IMR-90 (cell line): ENCODE data around the gene ENOX1. TPM values are rescaled to one million over a fixed set of nuclear protein-coding genes. Genes with fewer than 3 reads are reported as not detected.

Experiments used
- ATAC-seq: fragments of 200-7000 bp; cut with Tn5 transposase; 2 replicates; pipeline ENCODE4 v1.9.1; 2020; ENCODE audit warnings: low read depth, mild to moderate bottlenecking, moderate library complexity
- BruUV-seq: library from RNA; stranded (reverse); fragments of 400-500 nt; replicated peaks from 2 replicates; lab custom pipeline; 2021; lab: Mats Ljungman, UMichigan
- CTCF ChIA-PET: fragments of 300-600 bp; formaldehyde crosslinking; extraction: SDS; loops from one replicate; lab custom pipeline; 2021; ENCODE audit warnings: antibody characterized with exemption; lab: Yijun Ruan, JAX
- POLR2A ChIA-PET: fragments of 300-600 bp; sonication (Branson Sonifier 250); formaldehyde crosslinking; loops from one replicate; lab custom pipeline; 2022; ENCODE audit warnings: antibody characterized with exemption; ENCODE audit not compliant: unreplicated experiment; lab: Charles Lee
- DNase-seq: peaks from one replicate; pipeline ENCODE4 v3.0.0; 2013
- H2AFZ ChIP-seq: replicated peaks from 2 replicates; pipeline ENCODE3; 2013; ENCODE audit warnings: low read length, mild to moderate bottlenecking; ENCODE audit not compliant: poor library complexity
- H2AK5ac ChIP-seq: 2 replicates; pipeline ENCODE4 v1.6.1; 2013; ENCODE audit warnings: low read depth, low read length, inconsistent platforms
- H2AK9ac ChIP-seq: replicated peaks from 2 replicates; pipeline ENCODE3; 2013; ENCODE audit warnings: mild to moderate bottlenecking, low read depth, low read length, moderate library complexity; ENCODE audit not compliant: poor library complexity
- H2BK120ac ChIP-seq: 2 replicates; pipeline ENCODE4 v1.6.1; 2013; ENCODE audit warnings: low read depth, low read length, inconsistent platforms
- H2BK15ac ChIP-seq: 3 replicates; pipeline ENCODE4 v1.6.1; 2013; ENCODE audit warnings: low read depth, low read length, inconsistent platforms
- H2BK20ac ChIP-seq: 2 replicates; pipeline ENCODE4 v1.6.1; 2013; ENCODE audit warnings: low read depth, mild to moderate bottlenecking, inconsistent platforms, low read length, moderate library complexity
- H2BK5ac ChIP-seq: 2 replicates; pipeline ENCODE4 v1.6.1; 2013; ENCODE audit warnings: mild to moderate bottlenecking, low read depth, low read length, inconsistent platforms; ENCODE audit not compliant: poor library complexity, severe bottlenecking
- H3K14ac ChIP-seq: replicated peaks from 2 replicates; pipeline ENCODE4 v1.6.1; 2013; ENCODE audit warnings: low read depth, low read length, inconsistent platforms
- H3K18ac ChIP-seq: 2 replicates; pipeline ENCODE4 v1.6.1; 2013; ENCODE audit warnings: low read depth, low read length, control low read depth
- H3K23ac ChIP-seq: 2 replicates; pipeline ENCODE4 v1.6.1; 2013; ENCODE audit warnings: low read depth, low read length, inconsistent platforms
- H3K27ac ChIP-seq: 2 replicates; pipeline ENCODE4 v1.5.1; 2013; ENCODE audit warnings: mild to moderate bottlenecking, control low read depth, low read length; ENCODE audit not compliant: insufficient read depth
- H3K27me3 ChIP-seq: 2 replicates; pipeline ENCODE4 v1.6.1; 2013; ENCODE audit warnings: low read length; ENCODE audit not compliant: control insufficient read depth, insufficient read depth
- H3K36me3 ChIP-seq: 2 replicates; pipeline ENCODE4 v1.6.1; 2013; ENCODE audit warnings: low read length, mixed read lengths; ENCODE audit not compliant: control insufficient read depth, insufficient read depth
- H3K4ac ChIP-seq: 2 replicates; pipeline ENCODE4 v1.6.1; 2013; ENCODE audit warnings: low read depth, low read length, inconsistent platforms
- H3K4me1 ChIP-seq: 2 replicates; pipeline ENCODE4 v1.6.1; 2013; ENCODE audit warnings: low read length, mixed read lengths; ENCODE audit not compliant: control insufficient read depth, insufficient read depth
- H3K4me2 ChIP-seq: 2 replicates; pipeline ENCODE4 v1.6.1; 2013; ENCODE audit warnings: low read depth, mild to moderate bottlenecking, control low read depth, low read length, moderate library complexity
- H3K4me3 ChIP-seq: 2 replicates; pipeline ENCODE4 v1.5.1; 2013; ENCODE audit warnings: low read depth, mild to moderate bottlenecking, control low read depth, low read length, moderate library complexity; ENCODE audit not compliant: insufficient read depth
- H3K56ac ChIP-seq: 2 replicates; pipeline ENCODE4 v1.6.1; 2013; ENCODE audit warnings: low read length, inconsistent platforms; ENCODE audit not compliant: insufficient read depth; ENCODE audit errors: extremely low read depth
- H3K79me1 ChIP-seq, 2 experiments: 2 replicates each; pipeline ENCODE4 v1.6.1; 2013; ENCODE audit warnings: low read length in 2 of 2, inconsistent platforms in 1 of 2, low read depth in 1 of 2
- H3K9ac ChIP-seq: 2 replicates; pipeline ENCODE4 v1.6.1; 2013; ENCODE audit warnings: low read depth, low read length, control low read depth
- H3K9me1 ChIP-seq: 2 replicates; pipeline ENCODE4 v1.6.1; 2013; ENCODE audit warnings: low read length, inconsistent platforms; ENCODE audit not compliant: insufficient read depth
- H3K9me3 ChIP-seq: 2 replicates; pipeline ENCODE4 v1.6.1; 2013; ENCODE audit warnings: low read length; ENCODE audit not compliant: control insufficient read depth, insufficient read depth
- H4K20me1 ChIP-seq: 2 replicates; pipeline ENCODE4 v1.6.1; 2013; ENCODE audit warnings: low read length, inconsistent platforms; ENCODE audit not compliant: insufficient read depth
- H4K5ac ChIP-seq: 2 replicates; pipeline ENCODE4 v1.6.1; 2013; ENCODE audit warnings: mild to moderate bottlenecking, low read depth, low read length, control low read depth
- H4K8ac ChIP-seq, 2 experiments: 2 replicates each; pipeline ENCODE4 v1.6.1; 2013; ENCODE audit warnings: low read depth in 2 of 2, low read length in 2 of 2, control low read depth in 1 of 2, inconsistent platforms in 1 of 2
- H4K91ac ChIP-seq: 2 replicates; pipeline ENCODE4 v1.6.1; 2013; ENCODE audit warnings: low read depth, low read length, inconsistent platforms; ENCODE audit not compliant: insufficient read depth
- BHLHE40 ChIP-seq: fragments of 150-350 bp; IDR thresholded peaks from 2 replicates; pipeline ENCODE4 v1.6.1; 2016; ENCODE audit warnings: mild to moderate bottlenecking, low read depth, low read length
- CEBPB ChIP-seq: IDR thresholded peaks from 2 replicates; pipeline ENCODE4 v1.6.1; 2012; ENCODE audit warnings: low read depth, low read length, improper control_type of control experiment
- CHD1 ChIP-seq: IDR thresholded peaks from 2 replicates; pipeline ENCODE4 v1.6.1; 2012; ENCODE audit warnings: low read depth, low read length, improper control_type of control experiment
- CTCF ChIP-seq: conservative IDR thresholded peaks from 2 replicates; pipeline ENCODE4 v1.5.1; 2012; ENCODE audit warnings: mild to moderate bottlenecking, low read depth, low read length, improper control_type of control experiment
- FOS ChIP-seq: fragments of 150-350 bp; IDR thresholded peaks from 2 replicates; pipeline ENCODE4 v1.6.1; 2016; ENCODE audit warnings: low read depth, low read length
- MAFK ChIP-seq: IDR thresholded peaks from 2 replicates; pipeline ENCODE4 v1.6.1; 2012; ENCODE audit warnings: low read depth, low read length, improper control_type of control experiment
- MAZ ChIP-seq: IDR thresholded peaks from 2 replicates; pipeline ENCODE4 v1.6.1; 2012; ENCODE audit warnings: low read depth, mild to moderate bottlenecking, low read length, improper control_type of control experiment, moderate library complexity, borderline replicate concordance
- MXI1 ChIP-seq: IDR thresholded peaks from 2 replicates; pipeline ENCODE4 v1.6.1; 2012; ENCODE audit warnings: low read depth, mild to moderate bottlenecking, low read length, moderate library complexity, borderline replicate concordance
- NFE2L2 ChIP-seq: fragments of 150-350 bp; IDR thresholded peaks from 2 replicates; pipeline ENCODE4 v1.6.1; 2016; ENCODE audit warnings: low read depth, mild to moderate bottlenecking, low read length
- POLR2A ChIP-seq: IDR thresholded peaks from 2 replicates; pipeline ENCODE4 v1.6.1; 2012; ENCODE audit warnings: mild to moderate bottlenecking, low read depth, low read length
- RAD21 ChIP-seq: IDR thresholded peaks from 2 replicates; pipeline ENCODE4 v1.6.1; 2012; ENCODE audit warnings: low read length, improper control_type of control experiment
- RCOR1 ChIP-seq: IDR thresholded peaks from 2 replicates; pipeline ENCODE4 v1.6.1; 2012; ENCODE audit warnings: mild to moderate bottlenecking, low read length, improper control_type of control experiment; ENCODE audit not compliant: insufficient replicate concordance
- RFX5 ChIP-seq: IDR thresholded peaks from 2 replicates; pipeline ENCODE4 v1.8.0; 2012; ENCODE audit warnings: low read depth, mild to moderate bottlenecking, low read length, moderate library complexity
- SMC3 ChIP-seq: fragments of 150-350 bp; IDR thresholded peaks from 2 replicates; pipeline ENCODE4 v1.6.1; 2016; ENCODE audit warnings: low read depth, mild to moderate bottlenecking, antibody characterized with exemption, low read length, moderate library complexity
- WGBS, 2 experiments: methylation state at CpG; one replicate each; pipeline versions ENCODE4 v1.1.5 to v1.1.7; 2013; ENCODE audit warnings: missing lambda C conversion rate in 2 of 2; ENCODE audit not compliant: insufficient read length in 1 of 2; ENCODE audit errors: extremely low coverage in 2 of 2; 5-methylcytosine and 5-hydroxymethylcytosine counted together
- dilution Hi-C: fragments of 300-500 bp; cut with HindIII; formaldehyde crosslinking; loops from one replicate; pipeline ENCODE4 v1.14.3; 2018; ENCODE audit warnings: low sequenced_read_pairs; ENCODE audit not compliant: unreplicated experiment
- in situ Hi-C: fragments of 300-500 bp; cut with MboI; formaldehyde crosslinking; loops from 3 replicates; pipeline ENCODE4 v1.14.3; 2019; ENCODE audit warnings: low sequenced_read_pairs, inconsistent platforms, mixed read lengths
- intact Hi-C: fragments of 100-400 bp; cut with micrococcal nuclease; formaldehyde crosslinking; loops from 2 replicates; pipeline ENCODE4 v1.10.0; 2022
- polyA plus RNA-seq, 3 experiments: library from polyadenylated mRNA; depleted of rRNA; stranded (reverse); fragments of >200 nt; gene quantifications; 2 replicates each; pipeline ENCODE4 v1.2.3, GENCODE V29; 2012; ENCODE audit warnings: low replicate concordance in 1 of 3
- total RNA-seq: library from RNA; depleted of rRNA; stranded (reverse); fragments of >200 nt; gene quantifications from 2 replicates; pipeline ENCODE4 v1.2.3, GENCODE V29; 2012
- TF ChIP-seq, protein P1 (sequence below): fragments of 150-350 bp; IDR thresholded peaks from 2 replicates; pipeline ENCODE4 v1.6.1; 2017; ENCODE audit warnings: mild to moderate bottlenecking, antibody characterized with exemption, low read length, low read depth
- TF ChIP-seq, protein P2 (sequence below): fragments of 150-350 bp; IDR thresholded peaks from 2 replicates; pipeline ENCODE4 v1.6.1; 2016; ENCODE audit warnings: low read depth, mild to moderate bottlenecking, low read length, moderate library complexity, borderline replicate concordance

The ENOX1 gene
- total and polyA plus RNA-seq, 2 of the 4 experiments (the other 2 are of a cell fraction), result 0.99 to 1.3 TPM

GRCh38 chr13:43687038-43687437 lies 99.7 kb downstream of the ENOX1 start:
- Histone ChIP-seq H3K14ac (no peak overlapping the region), H3K23ac (no peak overlapping the region), H3K56ac (no peak overlapping the region), H2AFZ (no peak overlapping the region), H3K4me1 (no peaks in the 10 kb centered on the region; the same call in 1 of the 2 replicates), H3K18ac (no peak overlapping the region), H2AK9ac (no peak overlapping the region), H4K91ac (no peak overlapping the region), H3K36me3 (no peaks in the 10 kb centered on the region), H4K20me1 (no peaks in the 10 kb centered on the region), H3K27ac (no peak overlapping the region), H2BK15ac (no peak overlapping the region), H2BK120ac (no peak overlapping the region), H3K4me3 (no peak overlapping the region), H4K5ac (no peak overlapping the region), H3K4me2 (no peak overlapping the region), H2BK5ac (no peak overlapping the region), H3K27me3 (no peaks in the 10 kb centered on the region), H3K9me1 (no peaks in the 10 kb centered on the region), H3K79me1 (no peaks in the 10 kb centered on the region), H3K9me3 (no peaks in the 10 kb centered on the region), H3K9ac (no peak overlapping the region), H2BK20ac (no peak overlapping the region), H2AK5ac (no peak overlapping the region), H4K8ac (no peak overlapping the region), H3K4ac (no peak overlapping the region)
- no peak for ATAC-seq
- ChIA-PET CTCF (no interaction called here), POLR2A (no interaction called here)
- dilution Hi-C loops, result no loop called here
- TF ChIP-seq CTCF (no peak), SMC3 (no peak), MXI1 (no peak), CEBPB (no peak), RCOR1 (no peak), BHLHE40 (no peak), MAFK (no peak), CHD1 (no peak), RFX5 (no peak), POLR2A (no peak), RAD21 (no peak), MAZ (no peak), NFE2L2 (no peak), FOS (no peak)
- TF ChIP-seq, protein P1, sequence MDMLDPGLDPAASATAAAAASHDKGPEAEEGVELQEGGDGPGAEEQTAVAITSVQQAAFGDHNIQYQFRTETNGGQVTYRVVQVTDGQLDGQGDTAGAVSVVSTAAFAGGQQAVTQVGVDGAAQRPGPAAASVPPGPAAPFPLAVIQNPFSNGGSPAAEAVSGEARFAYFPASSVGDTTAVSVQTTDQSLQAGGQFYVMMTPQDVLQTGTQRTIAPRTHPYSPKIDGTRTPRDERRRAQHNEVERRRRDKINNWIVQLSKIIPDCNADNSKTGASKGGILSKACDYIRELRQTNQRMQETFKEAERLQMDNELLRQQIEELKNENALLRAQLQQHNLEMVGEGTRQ, result no peak
- TF ChIP-seq, protein P2, sequence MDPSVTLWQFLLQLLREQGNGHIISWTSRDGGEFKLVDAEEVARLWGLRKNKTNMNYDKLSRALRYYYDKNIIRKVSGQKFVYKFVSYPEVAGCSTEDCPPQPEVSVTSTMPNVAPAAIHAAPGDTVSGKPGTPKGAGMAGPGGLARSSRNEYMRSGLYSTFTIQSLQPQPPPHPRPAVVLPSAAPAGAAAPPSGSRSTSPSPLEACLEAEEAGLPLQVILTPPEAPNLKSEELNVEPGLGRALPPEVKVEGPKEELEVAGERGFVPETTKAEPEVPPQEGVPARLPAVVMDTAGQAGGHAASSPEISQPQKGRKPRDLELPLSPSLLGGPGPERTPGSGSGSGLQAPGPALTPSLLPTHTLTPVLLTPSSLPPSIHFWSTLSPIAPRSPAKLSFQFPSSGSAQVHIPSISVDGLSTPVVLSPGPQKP, result no peak
- intact Hi-C loops, result no loop called here
- BruUV-seq, result no TSS peak
- in situ Hi-C loops, result no loop called here
- DNase-seq, result no peak
- no CpG with 5 or more reads among the region's 4 CpGs for WGBS, 2 experiments
